Endodermal cell (in vitro differentiated cells): ENCODE measurements around the gene CAMSAP1. TPM values are rescaled to one million over a fixed set of nuclear protein-coding genes. Genes with fewer than 3 reads are reported as not detected.

Experiments used
- DNase-seq: peaks from one replicate; pipeline ENCODE4 v3.0.0-alpha.2; 2017
- H3K27ac ChIP-seq: 2 replicates; pipeline ENCODE4 v1.5.1; 2013; ENCODE audit warnings: mild to moderate bottlenecking, low read depth, low read length, moderate library complexity
- H3K27me3 ChIP-seq: 2 replicates; pipeline ENCODE4 v1.6.1; 2013; ENCODE audit warnings: mild to moderate bottlenecking, low read length, moderate library complexity; ENCODE audit not compliant: insufficient read depth, control insufficient read depth, poor library complexity, severe bottlenecking
- H3K36me3 ChIP-seq: 2 replicates; pipeline ENCODE4 v1.7.0; 2013; ENCODE audit warnings: mild to moderate bottlenecking, low read length, moderate library complexity; ENCODE audit not compliant: control insufficient read depth, insufficient read depth
- H3K4me1 ChIP-seq: one replicate; pipeline ENCODE4 v1.7.0; 2013; ENCODE audit warnings: low read length; ENCODE audit not compliant: control insufficient read depth, insufficient read depth
- H3K4me3 ChIP-seq: 2 replicates; pipeline ENCODE4 v1.5.1; 2013; ENCODE audit warnings: mild to moderate bottlenecking, low read length, moderate library complexity
- H3K9ac ChIP-seq: 2 replicates; pipeline ENCODE4 v1.6.1; 2013; ENCODE audit warnings: mild to moderate bottlenecking, low read length, moderate library complexity; ENCODE audit not compliant: poor library complexity, severe bottlenecking; ENCODE audit errors: extremely low read depth
- H3K9me3 ChIP-seq: 2 replicates; pipeline ENCODE4 v1.6.1; 2013; ENCODE audit warnings: mild to moderate bottlenecking, low read length, moderate library complexity; ENCODE audit not compliant: control insufficient read depth
- H3K27ac Mint-ChIP-seq: 2 replicates; pipeline ENCODE4 v1.8.0; 2020; ENCODE audit warnings: mixed read lengths
- H3K27me3 Mint-ChIP-seq: 2 replicates; pipeline ENCODE4 v1.8.0; 2021; ENCODE audit warnings: mild to moderate bottlenecking, mixed read lengths; ENCODE audit not compliant: insufficient read depth
- H3K36me3 Mint-ChIP-seq: 2 replicates; pipeline ENCODE4 v1.8.0; 2020; ENCODE audit warnings: low read depth, mixed read lengths
- H3K4me1 Mint-ChIP-seq: 2 replicates; pipeline ENCODE4 v1.8.0; 2020; ENCODE audit warnings: mixed read lengths
- H3K4me3 Mint-ChIP-seq: 2 replicates; pipeline ENCODE4 v1.8.0; 2020; ENCODE audit warnings: mild to moderate bottlenecking, moderate library complexity, mixed read lengths
- H3K9me3 Mint-ChIP-seq: 2 replicates; pipeline ENCODE4 v1.8.0; 2020; ENCODE audit warnings: mild to moderate bottlenecking, mixed read lengths
- CTCF ChIP-seq: fragments of 200-600 bp; sonication (generic); conservative IDR thresholded peaks from 2 replicates; pipeline ENCODE4 v1.5.0; 2021; ENCODE audit warnings: antibody characterized with exemption, mild to moderate bottlenecking
- WGBS, 2 experiments: methylation state at CpG; one replicate each; pipeline versions ENCODE4 v1.1.5 to v1.1.7; 2013; ENCODE audit warnings: missing lambda C conversion rate in 2 of 2, mixed read lengths in 1 of 2; ENCODE audit not compliant: insufficient coverage in 1 of 2, insufficient read length in 1 of 2; 5-methylcytosine and 5-hydroxymethylcytosine counted together
- total RNA-seq, 2 donors: library from RNA; stranded (reverse); fragmentation: NEBNext Ultra II Directional in 1 of 2; extraction: Animal tissue kit (Norgen Biotek cat#: 25700) in 1 of 2; gene quantifications; 2 replicates in 1 of 2; 3 replicates in 1 of 2; pipeline ENCODE4 v1.2.1, GENCODE V29; 2021

CAMSAP1 gene
- total RNA-seq, 2 donors from 2014 or later, result 40.1 to 43.1 TPM

GRCh38 chr9:135888766-135889394 is 18.5 kb downstream of the CAMSAP1 start:
- no peak overlapping the region for H3K4me3 ChIP-seq
- Mint-ChIP-seq H3K36me3 (no peaks in the 10 kb centered on the region), H3K27ac (peak overlapping the region; percentile 87), H3K27me3 (no peaks in the 10 kb centered on the region), H3K9me3 (no peaks in the 10 kb centered on the region), H3K4me3 (no peak overlapping the region), H3K4me1 (peaks cover 80% of the 10 kb centered on the region)
- H3K27me3 ChIP-seq, result no peaks in the 10 kb centered on the region
- no peaks in the 10 kb centered on the region for H3K9me3 ChIP-seq
- no peak for TF ChIP-seq CTCF
- peak overlapping the region; percentile 41 for H3K27ac ChIP-seq
- no peak for DNase-seq
- no peak overlapping the region for H3K9ac ChIP-seq
- 93% methylated on average over 2 to 13 of the region's 13 CpGs for WGBS, 2 experiments
- H3K36me3 ChIP-seq, result no peaks in the 10 kb centered on the region
- H3K4me1 ChIP-seq, result peaks cover 24% of the 10 kb centered on the region

GRCh38 chr9:135888126-135888765 is 19.1 kb downstream of the CAMSAP1 start:
- TF ChIP-seq CTCF, result no peak
- Mint-ChIP-seq H3K27ac (peak overlapping the region; percentile 66), H3K27me3 (no peaks in the 10 kb centered on the region), H3K4me3 (no peak overlapping the region), H3K4me1 (peaks cover 75% of the 10 kb centered on the region), H3K36me3 (no peaks in the 10 kb centered on the region), H3K9me3 (no peaks in the 10 kb centered on the region)
- Histone ChIP-seq H3K9me3 (no peaks in the 10 kb centered on the region), H3K27ac (peak overlapping the region; percentile 51), H3K27me3 (no peaks in the 10 kb centered on the region), H3K4me3 (no peak overlapping the region), H3K9ac (no peak overlapping the region), H3K36me3 (no peaks in the 10 kb centered on the region), H3K4me1 (peaks cover 20% of the 10 kb centered on the region)
- WGBS, 2 experiments, result 91 to 93% methylated on average over 14 to 22 of the region's 22 CpGs
- DNase-seq, result no peak

- peaks cover 24% of the 10 kb centered on the region for H3K4me1 ChIP-seq
- Mint-ChIP-seq H3K9me3 (no peaks in the 10 kb centered on the region), H3K27me3 (no peaks in the 10 kb centered on the region), H3K27ac (peak overlapping the region; percentile 74), H3K4me1 (peaks cover 78% of the 10 kb centered on the region), H3K36me3 (no peaks in the 10 kb centered on the region), H3K4me3 (peak overlapping the region; percentile 12)
- TF ChIP-seq CTCF, result peak; percentile 20
- no peak overlapping the region for H3K9ac ChIP-seq
- no peaks in the 10 kb centered on the region for H3K9me3 ChIP-seq
- H3K27ac ChIP-seq, result peak overlapping the region; percentile 62
- WGBS, 2 experiments, result 71% methylated on average over 12 of the region's 12 CpGs
- H3K27me3 ChIP-seq, result no peaks in the 10 kb centered on the region
- H3K4me3 ChIP-seq, result no peak overlapping the region
- DNase-seq, result peak; percentile 87
- H3K36me3 ChIP-seq, result no peaks in the 10 kb centered on the region
These were observed 19.7 kb downstream of the CAMSAP1 start for GRCh38 chr9:135887585-135888050.
